OCI-LY1 (cell line): ENCODE measurements around the gene LMNA.

Experiments
- EZH2 ChIP-seq: fragments of 200-600 bp; sonication (generic), shearing (Covaris generic); IDR thresholded peaks from 2 replicates; pipeline ENCODE4 v1.8.0; 2017; ENCODE audit warnings: borderline replicate concordance, mixed run types, mild to moderate bottlenecking, antibody characterized with exemption, low read length, moderate library complexity, mixed read lengths
- TF ChIP-seq, protein P1 (sequence below): fragments of 200-600 bp; sonication (generic), shearing (Covaris generic); IDR thresholded peaks from 2 replicates; pipeline ENCODE4 v1.5.1; 2017; ENCODE audit warnings: mild to moderate bottlenecking, antibody characterized with exemption, low read length, moderate library complexity, mixed read lengths

DNA sequence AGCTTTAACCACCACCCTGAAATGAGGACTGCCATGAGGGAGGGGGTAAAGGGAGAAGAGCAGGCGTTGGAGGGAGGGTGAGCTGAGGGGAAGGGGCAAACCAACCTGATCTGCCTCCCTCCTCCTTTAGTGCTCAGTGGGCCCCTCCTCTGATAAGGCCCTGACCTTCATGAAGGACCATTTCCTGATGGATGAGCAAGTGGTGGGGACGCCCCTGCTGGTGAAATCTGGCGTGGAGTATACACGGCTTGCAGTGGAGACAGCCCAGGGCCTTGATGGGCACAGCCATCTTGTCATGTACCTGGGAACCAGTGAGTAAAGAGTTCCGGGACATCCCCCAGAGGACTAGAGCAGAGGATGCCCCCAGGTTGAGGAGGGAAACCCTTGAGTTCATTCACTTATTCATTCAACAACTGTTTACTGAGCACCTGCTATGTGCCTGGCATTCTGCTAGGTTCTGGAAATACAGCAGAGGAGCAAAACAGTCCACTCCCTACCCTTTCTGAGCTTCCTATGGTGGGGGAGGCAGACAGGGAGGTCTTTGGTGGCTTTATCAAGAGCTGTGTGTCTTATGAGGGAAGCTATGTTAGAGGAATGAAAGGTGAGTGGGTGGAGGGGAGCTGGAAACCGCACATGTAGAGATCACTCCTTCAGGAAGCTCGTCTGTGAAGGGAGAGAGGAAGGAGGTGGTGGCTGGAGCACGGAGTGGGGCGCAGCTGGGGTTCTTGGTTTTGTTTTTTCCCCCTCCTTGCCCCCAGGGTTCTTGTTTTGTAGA lies 58.4 kb downstream of the LMNA start:
- no peak for TF ChIP-seq EZH2
- TF ChIP-seq, protein P1, sequence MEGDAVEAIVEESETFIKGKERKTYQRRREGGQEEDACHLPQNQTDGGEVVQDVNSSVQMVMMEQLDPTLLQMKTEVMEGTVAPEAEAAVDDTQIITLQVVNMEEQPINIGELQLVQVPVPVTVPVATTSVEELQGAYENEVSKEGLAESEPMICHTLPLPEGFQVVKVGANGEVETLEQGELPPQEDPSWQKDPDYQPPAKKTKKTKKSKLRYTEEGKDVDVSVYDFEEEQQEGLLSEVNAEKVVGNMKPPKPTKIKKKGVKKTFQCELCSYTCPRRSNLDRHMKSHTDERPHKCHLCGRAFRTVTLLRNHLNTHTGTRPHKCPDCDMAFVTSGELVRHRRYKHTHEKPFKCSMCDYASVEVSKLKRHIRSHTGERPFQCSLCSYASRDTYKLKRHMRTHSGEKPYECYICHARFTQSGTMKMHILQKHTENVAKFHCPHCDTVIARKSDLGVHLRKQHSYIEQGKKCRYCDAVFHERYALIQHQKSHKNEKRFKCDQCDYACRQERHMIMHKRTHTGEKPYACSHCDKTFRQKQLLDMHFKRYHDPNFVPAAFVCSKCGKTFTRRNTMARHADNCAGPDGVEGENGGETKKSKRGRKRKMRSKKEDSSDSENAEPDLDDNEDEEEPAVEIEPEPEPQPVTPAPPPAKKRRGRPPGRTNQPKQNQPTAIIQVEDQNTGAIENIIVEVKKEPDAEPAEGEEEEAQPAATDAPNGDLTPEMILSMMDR, result peak; percentile 10; the same call in 1 of the 2 replicates
